Measurements from ENCODE around the gene PROB1. TPM values are rescaled to one million over a fixed set of nuclear protein-coding genes. Genes with fewer than 3 reads are reported as not detected.
"Not testable (repeated sequence)": the region's sequence is repeated elsewhere in the genome, so short reads cannot be mapped to it uniquely, and the experiment has no call there.

The PROB1 gene
- total RNA-seq, 1 donor from 2014 or later: 5.5 TPM

GRCh38 chr5:139381837-139382761 is 12.8 kb downstream of the PROB1 start:
- intact Hi-C loops (cut with micrococcal nuclease): no loop called here

GRCh38 chr5:139379626-139380449 is 15.1 kb downstream of the PROB1 start:
- intact Hi-C loops (cut with micrococcal nuclease): no loop called here

- intact Hi-C loops (cut with micrococcal nuclease): no loop called here
These were observed 16.0 kb downstream of the PROB1 start for GRCh38 chr5:139378941-139379361.

GRCh38 chr5:139378101-139378825 is 16.6 kb downstream of the PROB1 start:
- intact Hi-C loops (cut with micrococcal nuclease): no loop called here

- intact Hi-C loops (cut with micrococcal nuclease): no loop called here
These were observed 17.7 kb downstream of the PROB1 start for GRCh38 chr5:139377226-139377625.

GRCh38 chr5:139376364-139376763 is 18.5 kb downstream of the PROB1 start:
- intact Hi-C loops (cut with micrococcal nuclease): no loop called here

- intact Hi-C loops (cut with micrococcal nuclease): no loop called here
These were observed 20.0 kb downstream of the PROB1 start for GRCh38 chr5:139374909-139375308.

DNA sequence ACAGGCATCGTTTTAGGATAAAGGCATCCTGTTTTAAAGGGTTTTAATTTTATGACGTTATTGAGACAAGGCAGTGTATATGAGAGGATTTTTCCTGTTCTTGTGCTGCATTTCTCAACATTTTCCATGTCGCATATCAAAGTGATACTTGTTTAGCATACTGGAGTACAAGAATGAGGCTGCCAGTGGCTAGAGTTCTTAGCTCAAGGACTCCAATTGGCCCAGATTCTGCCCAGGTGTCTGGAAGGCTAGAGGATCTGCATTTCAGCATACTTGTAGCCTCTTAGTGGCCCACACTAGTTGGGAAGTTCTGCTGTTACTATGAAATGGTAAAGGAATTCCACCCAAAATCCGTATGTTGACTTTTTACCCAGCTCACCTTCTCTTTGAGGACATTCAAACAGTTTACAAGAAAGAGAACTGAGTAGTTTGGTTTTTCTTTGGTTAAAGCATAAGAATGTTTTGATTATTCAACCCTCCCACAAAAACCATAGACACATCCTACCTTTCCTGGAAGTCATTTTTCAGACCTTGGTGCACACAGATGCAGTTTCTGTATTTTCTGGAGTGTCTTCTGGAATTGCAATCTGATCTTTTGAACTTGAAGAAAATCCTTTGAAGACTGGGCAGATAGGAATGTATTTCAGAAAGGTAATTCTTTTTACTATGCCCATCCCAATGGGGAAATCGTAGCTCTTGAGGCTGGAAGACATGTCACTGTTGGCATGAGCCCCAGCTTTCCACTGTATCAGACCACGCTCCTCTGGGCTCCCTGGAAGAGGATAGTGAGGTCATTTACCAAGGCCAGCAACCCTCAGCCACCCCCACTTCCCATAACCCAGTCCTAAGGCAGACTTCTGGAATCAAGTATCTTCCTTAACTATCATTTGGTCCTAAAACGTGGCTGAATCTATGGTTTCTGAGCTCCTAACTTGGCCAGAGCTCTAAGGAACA is 23.1 kb downstream of the PROB1 start:
- intact Hi-C loops (cut with micrococcal nuclease): no loop called here

DNA sequence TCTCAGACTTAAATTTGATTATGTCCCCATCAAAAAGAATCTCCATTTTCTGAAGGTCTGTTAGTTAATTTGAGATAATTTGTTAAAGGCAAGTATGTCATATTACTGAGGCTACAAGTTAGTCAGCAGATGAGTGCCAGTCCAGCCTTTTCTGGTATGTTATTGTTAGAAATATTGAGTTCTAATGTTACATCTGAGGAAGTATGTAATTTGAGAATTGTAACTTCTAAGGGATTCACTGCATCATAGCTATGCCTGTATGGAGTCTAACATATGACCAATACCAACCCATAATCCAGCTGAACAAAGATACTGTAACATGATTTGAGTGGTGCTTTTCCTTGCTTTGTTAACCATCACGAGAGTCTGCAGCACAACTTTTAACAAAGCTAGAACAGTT is 25.7 kb downstream of the PROB1 start:
- intact Hi-C loops (cut with micrococcal nuclease): no loop called here

- intact Hi-C loops (cut with micrococcal nuclease): no loop called here
These were observed 26.3 kb downstream of the PROB1 start for GRCh38 chr5:139368613-139369012.

DNA sequence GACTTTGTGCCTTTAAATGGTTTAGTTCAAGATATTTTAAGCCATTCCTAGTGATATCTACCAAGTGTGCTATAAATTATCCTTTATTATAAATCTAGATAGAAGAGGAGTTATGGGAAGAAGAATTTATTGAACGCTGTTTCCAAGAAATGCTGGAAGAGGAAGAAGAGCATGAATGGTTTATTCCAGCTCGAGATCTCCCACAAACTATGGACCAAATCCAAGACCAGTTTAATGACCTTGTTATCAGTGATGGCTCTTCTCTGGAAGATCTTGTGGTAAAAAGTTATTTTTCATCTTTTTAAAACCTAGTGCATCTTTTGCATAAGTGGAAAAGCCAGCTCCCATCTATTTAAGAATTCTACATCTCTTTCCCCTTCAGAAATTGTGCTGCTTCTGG is 30.4 kb downstream of the PROB1 start:
- intact Hi-C loops (cut with micrococcal nuclease): no loop called here

DNA sequence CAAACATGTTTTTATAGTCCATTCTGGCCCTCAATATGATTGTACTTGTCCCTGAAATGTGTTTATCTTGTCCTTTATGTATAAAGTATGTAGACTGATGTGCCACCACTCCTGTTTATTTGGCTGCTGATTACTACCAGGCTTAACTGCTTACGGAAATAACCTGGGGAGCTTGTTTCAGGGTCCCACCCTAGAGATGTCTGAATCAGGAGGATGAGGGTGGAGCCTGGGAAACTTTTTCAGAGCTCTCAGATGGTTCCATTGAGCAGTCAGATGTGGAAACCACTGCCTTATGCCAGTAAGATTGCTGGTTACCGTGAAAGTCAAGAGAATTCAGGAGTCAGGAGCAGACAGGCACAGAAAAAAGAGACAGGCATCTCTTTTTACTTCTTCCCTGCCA is 31.0 kb downstream of the PROB1 start:
- intact Hi-C loops (cut with micrococcal nuclease): no loop called here

- intact Hi-C loops (cut with micrococcal nuclease): no loop called here
These were observed 33.0 kb downstream of the PROB1 start for GRCh38 chr5:139361835-139362429.

GRCh38 chr5:139360384-139360783 is 34.5 kb downstream of the PROB1 start:
- intact Hi-C loops (cut with micrococcal nuclease): no loop called here

DNA sequence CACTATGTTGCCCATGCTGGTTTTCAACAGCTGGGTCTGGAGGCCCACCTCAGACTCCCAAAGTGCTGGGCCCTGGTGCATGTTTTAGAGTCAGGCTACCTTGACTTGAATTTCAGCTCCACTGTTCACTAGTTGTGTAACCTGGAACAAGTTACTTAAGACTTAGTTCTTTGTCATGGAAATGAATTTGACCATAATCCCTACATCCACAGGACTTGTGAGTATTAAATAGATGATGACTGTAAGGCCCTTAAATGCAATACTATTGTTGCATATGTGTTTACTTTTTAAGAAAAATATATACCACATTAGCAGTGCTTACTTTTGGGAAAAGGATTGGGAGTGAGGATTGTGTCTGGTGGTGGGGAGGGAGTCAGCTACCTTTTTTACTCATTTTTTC is 36.8 kb downstream of the PROB1 start:
- intact Hi-C loops (cut with micrococcal nuclease): no loop called here

DNA sequence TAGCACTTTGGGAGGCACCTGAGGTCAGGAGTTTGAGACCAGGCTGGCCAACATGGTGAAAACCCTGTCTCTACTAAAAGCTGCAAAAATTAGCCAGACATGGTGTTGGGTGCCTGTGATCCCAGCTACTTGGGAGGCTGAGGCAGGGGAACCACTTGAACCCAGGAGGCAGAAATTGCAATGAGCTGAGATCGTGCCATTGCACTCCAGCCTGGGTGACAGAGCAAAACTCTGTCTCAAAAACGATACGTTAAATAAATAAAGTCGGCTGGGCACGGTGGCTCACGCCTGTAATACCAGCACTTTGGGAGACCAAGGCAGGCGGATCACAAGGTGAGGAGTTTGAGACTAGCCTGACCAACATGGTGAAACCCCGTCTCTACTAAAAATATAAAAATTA is 39.0 kb downstream of the PROB1 start:
- intact Hi-C loops (cut with micrococcal nuclease): not testable (repeated sequence)

DNA sequence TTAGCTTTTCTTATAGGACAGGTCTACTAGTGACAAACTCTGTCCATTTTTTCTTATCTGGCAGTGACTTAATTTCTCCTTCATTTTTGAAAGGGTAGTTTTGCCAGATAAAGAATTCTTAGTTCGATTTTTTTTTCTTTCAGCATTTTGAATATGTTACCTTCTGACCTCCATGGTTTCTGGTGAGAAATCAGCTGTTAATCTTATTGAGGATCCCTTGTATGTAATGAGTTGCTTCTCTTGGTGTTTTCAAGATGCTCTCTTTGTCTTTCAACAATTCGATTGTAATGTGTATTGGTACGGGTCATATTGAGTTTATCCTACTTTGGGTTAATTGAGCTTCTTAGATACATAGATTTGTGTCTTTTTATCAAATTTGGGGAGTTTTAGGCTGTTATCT is 40.7 kb downstream of the PROB1 start:
- intact Hi-C loops (cut with micrococcal nuclease): no loop called here

DNA sequence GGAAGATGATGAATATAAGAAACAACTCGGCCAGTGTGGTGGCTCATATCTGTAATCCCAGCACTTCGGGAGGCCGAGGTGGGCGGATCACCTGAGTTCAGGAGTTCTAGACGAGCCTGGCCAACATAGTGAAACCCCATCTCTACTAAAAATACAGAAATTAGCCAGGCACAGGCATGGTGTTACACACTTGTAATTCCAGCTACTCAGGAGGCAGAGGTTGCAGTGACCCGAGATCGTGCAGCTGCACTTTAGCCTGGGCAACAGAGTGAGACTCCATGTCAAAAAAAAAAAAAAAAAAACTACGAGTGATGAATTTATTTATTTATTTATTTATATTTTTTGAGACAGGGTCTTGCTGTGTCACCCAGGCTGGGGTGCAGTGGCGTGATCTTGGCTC is 47.0 kb downstream of the PROB1 start:
- intact Hi-C loops (cut with micrococcal nuclease): not testable (repeated sequence)

DNA sequence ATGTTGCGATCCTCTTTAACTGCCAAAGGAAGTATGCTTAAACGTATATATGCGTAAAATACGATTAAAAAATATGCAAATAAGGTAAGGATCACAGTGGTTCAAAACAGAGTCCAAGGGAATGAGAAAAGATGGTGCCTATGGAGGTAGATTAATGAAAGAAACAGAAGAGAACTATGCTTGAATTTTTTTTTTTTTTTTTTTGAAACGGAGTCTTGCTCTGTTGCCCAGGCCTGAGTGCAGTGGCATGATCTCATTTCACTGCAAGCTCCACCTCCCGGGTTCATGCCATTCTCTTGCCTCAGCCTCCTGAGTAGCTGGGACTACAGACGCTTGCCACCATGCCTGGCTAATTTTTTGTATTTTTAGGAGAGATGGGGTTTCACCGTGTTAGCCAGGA is 49.5 kb downstream of the PROB1 start:
- intact Hi-C loops (cut with micrococcal nuclease): not testable (repeated sequence)

- intact Hi-C loops (cut with micrococcal nuclease): loop anchor here (5.0 kb wide), 3 partner anchors 72 to 763 kb away; partner anchors contain the start of gene SIL1
These were observed 50.7 kb downstream of the PROB1 start for GRCh38 chr5:139344177-139344576.

All from T-helper 2 cell treated with Interferon-gamma antibody and Interleukin-4, amounts not matched to agents 100 ng/mL and 5 ng/mL, for 36 hours (primary cell).